ENCODE results near the gene MACO1.

MACO1 gene

GRCh38 chr1:25536124-25536523 lies 105.4 kb downstream of the MACO1 start:
- TF ChIP-seq ZFP3 (CRISPR knock-in tag; IDR thresholded peaks at IDR 0.05) (peak; percentile 96), GLIS3 (CRISPR knock-in tag; IDR thresholded peaks at IDR 0.05) (no peak), ZC3H10 (CRISPR knock-in tag; IDR thresholded peaks at IDR 0.05) (no peak)
- no peak for ATAC-seq

DNA sequence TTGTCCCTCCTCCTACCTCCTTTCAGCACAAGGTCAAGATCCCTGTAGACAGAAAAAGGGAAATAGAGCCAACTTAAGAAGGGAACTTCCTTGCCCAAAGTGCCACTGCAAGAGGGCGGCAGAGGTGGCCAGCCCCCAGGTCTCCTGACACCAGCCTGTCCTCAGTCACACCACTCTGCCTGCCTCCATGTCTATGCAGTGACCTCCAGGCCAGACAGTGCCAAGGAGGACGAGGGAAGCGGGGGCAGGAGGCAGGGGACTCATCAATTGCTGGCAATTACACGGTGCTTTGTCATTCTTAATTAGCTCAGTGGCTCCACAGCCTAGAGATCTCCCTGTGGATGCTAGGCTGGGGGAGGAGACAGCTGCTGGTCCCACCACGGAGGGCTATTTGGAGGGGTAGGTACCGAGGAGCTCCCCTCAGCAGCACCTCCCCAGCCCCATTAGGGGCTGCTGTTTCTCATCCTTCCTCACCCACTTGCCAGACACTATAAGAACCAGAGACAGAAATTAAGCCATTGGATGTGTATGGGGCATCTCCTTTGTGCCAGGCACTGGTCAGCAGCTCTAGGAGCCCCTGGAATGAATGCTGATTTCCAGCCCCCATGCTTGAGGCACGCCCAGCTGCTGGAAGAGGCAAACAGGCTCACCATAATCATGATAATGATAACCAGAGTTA lies 106.6 kb downstream of the MACO1 start:
- ATAC-seq = no peak
- TF ChIP-seq RARB (CRISPR knock-in tag; IDR thresholded peaks at IDR 0.05) (no peak), BACH2 (CRISPR knock-in tag; IDR thresholded peaks at IDR 0.05; ENCODE audit: borderline replicate concordance) (no peak), TCF4 (CRISPR knock-in tag; IDR thresholded peaks at IDR 0.05; ENCODE audit: borderline replicate concordance) (no peak), TSHZ2 (CRISPR knock-in tag; IDR thresholded peaks at IDR 0.05) (no peak), ISL1 (CRISPR knock-in tag; IDR thresholded peaks at IDR 0.05) (no peak), POU6F1 (CRISPR knock-in tag; IDR thresholded peaks at IDR 0.05; ENCODE audit: borderline replicate concordance, low read depth) (no peak), ZNF70 (CRISPR knock-in tag; IDR thresholded peaks at IDR 0.05) (no peak)
- TF ChIP-seq, protein P1, sequence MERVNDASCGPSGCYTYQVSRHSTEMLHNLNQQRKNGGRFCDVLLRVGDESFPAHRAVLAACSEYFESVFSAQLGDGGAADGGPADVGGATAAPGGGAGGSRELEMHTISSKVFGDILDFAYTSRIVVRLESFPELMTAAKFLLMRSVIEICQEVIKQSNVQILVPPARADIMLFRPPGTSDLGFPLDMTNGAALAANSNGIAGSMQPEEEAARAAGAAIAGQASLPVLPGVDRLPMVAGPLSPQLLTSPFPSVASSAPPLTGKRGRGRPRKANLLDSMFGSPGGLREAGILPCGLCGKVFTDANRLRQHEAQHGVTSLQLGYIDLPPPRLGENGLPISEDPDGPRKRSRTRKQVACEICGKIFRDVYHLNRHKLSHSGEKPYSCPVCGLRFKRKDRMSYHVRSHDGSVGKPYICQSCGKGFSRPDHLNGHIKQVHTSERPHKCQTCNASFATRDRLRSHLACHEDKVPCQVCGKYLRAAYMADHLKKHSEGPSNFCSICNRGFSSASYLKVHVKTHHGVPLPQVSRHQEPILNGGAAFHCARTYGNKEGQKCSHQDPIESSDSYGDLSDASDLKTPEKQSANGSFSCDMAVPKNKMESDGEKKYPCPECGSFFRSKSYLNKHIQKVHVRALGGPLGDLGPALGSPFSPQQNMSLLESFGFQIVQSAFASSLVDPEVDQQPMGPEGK (CRISPR knock-in tag; IDR thresholded peaks at IDR 0.05; ENCODE audit: borderline replicate concordance) = no peak

DNA sequence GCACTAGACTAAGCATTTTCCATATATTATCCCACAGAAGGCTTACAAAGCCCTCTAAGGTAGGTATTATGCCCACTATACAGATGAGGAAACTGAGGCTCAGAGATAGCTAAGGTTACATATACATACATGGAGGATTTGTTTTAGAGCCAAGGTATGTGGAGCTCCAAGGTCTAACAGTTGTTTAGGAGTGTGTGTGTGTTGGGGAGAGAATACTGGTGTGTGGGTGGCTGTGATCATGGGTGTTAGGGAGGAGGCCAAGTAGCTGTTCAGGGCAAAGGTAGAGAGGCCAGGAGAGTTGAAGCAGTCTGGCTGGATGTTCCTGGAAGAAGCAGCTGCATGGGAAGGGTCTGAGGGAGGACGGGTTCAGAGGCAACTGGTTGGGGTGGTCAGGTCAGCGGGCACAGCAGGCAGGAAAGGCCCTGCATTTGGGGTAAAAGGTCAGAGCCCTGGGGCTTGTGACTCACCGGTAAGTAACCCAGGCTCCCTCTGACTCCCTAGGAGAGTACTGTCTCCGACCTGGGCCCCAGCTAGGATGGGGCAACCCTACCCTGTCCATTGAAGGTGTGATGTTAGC lies 107.6 kb downstream of the MACO1 start:
- no peak for ATAC-seq
- TF ChIP-seq ISL1 (CRISPR knock-in tag; IDR thresholded peaks at IDR 0.05) (no peak), RARB (CRISPR knock-in tag; IDR thresholded peaks at IDR 0.05) (no peak)
- TF ChIP-seq, protein P2, sequence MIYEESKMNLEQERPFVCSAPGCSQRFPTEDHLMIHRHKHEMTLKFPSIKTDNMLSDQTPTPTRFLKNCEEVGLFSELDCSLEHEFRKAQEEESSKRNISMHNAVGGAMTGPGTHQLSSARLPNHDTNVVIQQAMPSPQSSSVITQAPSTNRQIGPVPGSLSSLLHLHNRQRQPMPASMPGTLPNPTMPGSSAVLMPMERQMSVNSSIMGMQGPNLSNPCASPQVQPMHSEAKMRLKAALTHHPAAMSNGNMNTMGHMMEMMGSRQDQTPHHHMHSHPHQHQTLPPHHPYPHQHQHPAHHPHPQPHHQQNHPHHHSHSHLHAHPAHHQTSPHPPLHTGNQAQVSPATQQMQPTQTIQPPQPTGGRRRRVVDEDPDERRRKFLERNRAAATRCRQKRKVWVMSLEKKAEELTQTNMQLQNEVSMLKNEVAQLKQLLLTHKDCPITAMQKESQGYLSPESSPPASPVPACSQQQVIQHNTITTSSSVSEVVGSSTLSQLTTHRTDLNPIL (CRISPR knock-in tag; IDR thresholded peaks at IDR 0.05; ENCODE audit: low read depth) = no peak

- ATAC-seq = no peak
- TF ChIP-seq OSR1 (CRISPR knock-in tag; IDR thresholded peaks at IDR 0.05) (no peak), TCF4 (CRISPR knock-in tag; IDR thresholded peaks at IDR 0.05; ENCODE audit: borderline replicate concordance) (no peak), ZC3H10 (CRISPR knock-in tag; IDR thresholded peaks at IDR 0.05) (no peak), ZNF8 (CRISPR knock-in tag; IDR thresholded peaks at IDR 0.05) (no peak), ISL1 (CRISPR knock-in tag; IDR thresholded peaks at IDR 0.05) (no peak), POU6F1 (CRISPR knock-in tag; IDR thresholded peaks at IDR 0.05; ENCODE audit: borderline replicate concordance, low read depth) (no peak), PPARA (CRISPR knock-in tag; IDR thresholded peaks at IDR 0.05; ENCODE audit: borderline replicate concordance) (no peak)
- TF ChIP-seq, protein P2 (CRISPR knock-in tag; IDR thresholded peaks at IDR 0.05; ENCODE audit: low read depth) = no peak
Measured at GRCh38 chr1:25540750-25541342, 110.1 kb downstream of the MACO1 start.

Data from SK-N-SH treated with all-trans-retinoic acid at 6 μM for 48 hours (cell line).